ENCODE data around the gene TMCO4. TPM values are rescaled to one million over a fixed set of nuclear protein-coding genes. Genes with fewer than 3 reads are reported as not detected.

TMCO4 gene
- total RNA-seq, 2 donors from 2014 or later: 26.9 to 44.1 TPM

DNA sequence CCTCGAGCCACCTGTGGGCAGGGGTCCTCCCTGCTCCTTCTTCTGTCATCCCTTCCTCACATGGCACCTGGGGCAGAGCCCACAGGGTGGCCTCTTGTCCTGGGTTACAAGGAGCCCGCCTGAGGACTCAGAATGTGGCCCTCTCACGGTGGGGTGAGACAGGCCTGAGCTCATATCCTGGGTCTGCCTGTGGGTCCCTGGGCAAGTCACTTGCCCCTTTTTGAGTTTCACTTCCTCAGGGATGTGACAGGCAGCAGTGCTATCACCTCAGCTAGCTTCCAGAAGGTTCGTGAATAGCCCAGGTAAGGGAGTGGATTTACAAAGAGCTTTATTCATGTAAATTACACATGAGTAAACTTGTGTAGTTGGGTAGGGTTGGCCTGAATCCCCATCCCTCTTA lies 101.5 kb downstream of the TMCO4 start:
- no peak for DNase-seq
- Histone ChIP-seq H3K4me3 (no peak overlapping the region), H3K36me3 (no peaks in the 10 kb centered on the region), H3K27ac (no peak overlapping the region), H3K27me3 (no peaks in the 10 kb centered on the region), H3K9me3 (no peaks in the 10 kb centered on the region), H3K4me1 (no peaks in the 10 kb centered on the region), H3K9ac (ENCODE audit: low read depth in 2 of 2, low read length in 2 of 2) (no peak overlapping the region)
- intact Hi-C loops (cut with DNase I): no loop called here
- TF ChIP-seq, protein P1, sequence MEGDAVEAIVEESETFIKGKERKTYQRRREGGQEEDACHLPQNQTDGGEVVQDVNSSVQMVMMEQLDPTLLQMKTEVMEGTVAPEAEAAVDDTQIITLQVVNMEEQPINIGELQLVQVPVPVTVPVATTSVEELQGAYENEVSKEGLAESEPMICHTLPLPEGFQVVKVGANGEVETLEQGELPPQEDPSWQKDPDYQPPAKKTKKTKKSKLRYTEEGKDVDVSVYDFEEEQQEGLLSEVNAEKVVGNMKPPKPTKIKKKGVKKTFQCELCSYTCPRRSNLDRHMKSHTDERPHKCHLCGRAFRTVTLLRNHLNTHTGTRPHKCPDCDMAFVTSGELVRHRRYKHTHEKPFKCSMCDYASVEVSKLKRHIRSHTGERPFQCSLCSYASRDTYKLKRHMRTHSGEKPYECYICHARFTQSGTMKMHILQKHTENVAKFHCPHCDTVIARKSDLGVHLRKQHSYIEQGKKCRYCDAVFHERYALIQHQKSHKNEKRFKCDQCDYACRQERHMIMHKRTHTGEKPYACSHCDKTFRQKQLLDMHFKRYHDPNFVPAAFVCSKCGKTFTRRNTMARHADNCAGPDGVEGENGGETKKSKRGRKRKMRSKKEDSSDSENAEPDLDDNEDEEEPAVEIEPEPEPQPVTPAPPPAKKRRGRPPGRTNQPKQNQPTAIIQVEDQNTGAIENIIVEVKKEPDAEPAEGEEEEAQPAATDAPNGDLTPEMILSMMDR (IDR thresholded peaks at IDR 0.05): no peak

DNA sequence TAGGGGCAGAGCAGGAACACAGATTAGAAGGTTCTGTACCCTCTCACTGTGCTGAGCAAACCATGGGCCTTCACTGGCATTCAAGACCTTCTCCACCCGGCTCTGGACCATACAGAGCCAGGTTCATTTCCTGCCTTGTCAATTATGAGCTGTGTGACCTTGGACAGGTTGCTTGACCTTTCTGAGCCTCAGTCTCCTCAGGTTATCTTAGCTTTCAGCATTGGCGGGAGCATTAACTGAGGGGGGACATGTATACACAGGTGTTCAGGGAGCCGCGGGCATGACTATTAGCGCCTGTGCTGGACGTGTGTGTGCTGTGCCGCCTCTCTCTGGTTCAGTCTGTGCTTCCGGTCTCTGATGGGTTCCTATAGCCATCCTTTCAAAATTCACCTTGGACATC lies 102.9 kb downstream of the TMCO4 start:
- no peaks in the 10 kb centered on the region for H3K36me3 ChIP-seq
- H3K4me3 ChIP-seq: no peak overlapping the region
- intact Hi-C loops (cut with DNase I): no loop called here
- DNase-seq: no peak
- H3K9ac ChIP-seq (ENCODE audit: low read depth in 2 of 2, low read length in 2 of 2): no peak overlapping the region
- no peaks in the 10 kb centered on the region for H3K27me3 ChIP-seq
- no peak overlapping the region for H3K27ac ChIP-seq
- TF ChIP-seq, protein P1 (IDR thresholded peaks at IDR 0.05): no peak
- H3K4me1 ChIP-seq: no peaks in the 10 kb centered on the region
- H3K9me3 ChIP-seq: no peaks in the 10 kb centered on the region

DNA sequence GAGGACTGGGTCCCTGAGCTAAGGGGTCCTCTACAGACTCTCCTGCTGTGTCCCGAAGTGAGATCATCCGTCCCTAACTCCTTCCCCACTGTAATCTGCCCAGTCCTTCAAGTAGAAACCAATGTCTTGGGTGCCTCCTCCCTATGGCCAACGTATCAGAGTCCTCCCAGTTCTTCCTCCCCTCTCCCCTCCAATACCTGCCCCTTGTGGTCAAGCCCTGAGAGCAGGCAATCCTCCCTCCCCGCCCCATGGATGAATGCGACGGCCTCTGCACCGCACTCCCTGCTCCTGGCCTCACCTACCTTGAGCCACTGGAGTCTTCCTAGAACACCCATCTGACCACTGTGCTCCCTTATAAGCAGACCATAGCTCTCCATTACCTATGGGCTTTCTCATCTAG lies 103.9 kb downstream of the TMCO4 start:
- no peak for DNase-seq
- H3K9ac ChIP-seq (ENCODE audit: low read depth in 2 of 2, low read length in 2 of 2): no peak overlapping the region
- no peaks in the 10 kb centered on the region for H3K27me3 ChIP-seq
- no peak overlapping the region for H3K27ac ChIP-seq
- no peaks in the 10 kb centered on the region for H3K4me1 ChIP-seq
- intact Hi-C loops (cut with DNase I): no loop called here
- TF ChIP-seq, protein P1 (IDR thresholded peaks at IDR 0.05): no peak
- no peaks in the 10 kb centered on the region for H3K36me3 ChIP-seq
- no peak overlapping the region for H3K4me3 ChIP-seq
- H3K9me3 ChIP-seq: no peaks in the 10 kb centered on the region

DNA sequence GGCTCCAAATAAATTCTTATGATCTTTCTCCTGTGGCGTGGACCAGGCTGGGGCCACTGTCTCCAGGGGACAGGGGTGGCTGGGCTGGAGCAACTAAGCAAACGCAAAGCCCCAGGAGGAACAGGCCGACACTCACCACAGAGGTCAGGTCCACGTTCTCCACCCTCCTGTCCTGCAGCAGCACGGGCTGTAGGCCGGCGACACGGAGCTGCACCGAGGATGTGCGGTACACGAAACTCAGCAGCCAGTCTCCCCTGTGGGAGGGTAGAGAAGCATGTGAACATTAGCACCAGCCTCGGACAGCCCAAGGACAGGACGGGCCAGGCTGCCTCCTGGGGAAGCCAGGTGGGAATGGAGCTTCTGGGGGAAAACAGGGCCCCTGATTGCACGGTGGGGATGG lies 105.4 kb downstream of the TMCO4 start:
- TF ChIP-seq, protein P1 (IDR thresholded peaks at IDR 0.05): no peak
- intact Hi-C loops (cut with DNase I): no loop called here
- Histone ChIP-seq H3K4me1 (no peaks in the 10 kb centered on the region), H3K27me3 (no peaks in the 10 kb centered on the region), H3K27ac (no peak overlapping the region), H3K4me3 (no peak overlapping the region), H3K9ac (ENCODE audit: low read depth in 2 of 2, low read length in 2 of 2) (no peak overlapping the region), H3K9me3 (no peaks in the 10 kb centered on the region), H3K36me3 (no peaks in the 10 kb centered on the region)
- DNase-seq: no peak

DNA sequence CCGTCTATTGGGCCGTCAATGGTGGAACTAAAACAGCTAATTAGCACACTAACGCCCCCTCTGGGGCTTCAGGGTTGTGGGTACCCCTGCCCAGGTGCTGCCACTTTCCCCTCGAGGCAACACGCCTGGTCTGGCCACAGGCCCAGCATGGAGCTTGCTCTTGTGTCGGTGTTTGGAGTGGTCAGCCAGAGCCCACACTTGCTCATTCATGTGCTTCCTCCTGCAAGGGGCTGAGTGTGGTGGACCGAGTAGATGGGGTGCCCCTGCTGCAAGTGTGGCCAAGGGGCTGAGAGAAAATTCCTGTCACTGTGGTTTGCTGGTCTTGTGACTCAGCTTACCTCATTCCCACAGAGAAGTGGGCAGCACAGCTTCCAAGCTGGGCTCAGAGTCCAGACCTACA lies 109.4 kb downstream of the TMCO4 start:
- no peak overlapping the region for H3K4me3 ChIP-seq
- DNase-seq: no peak
- H3K27ac ChIP-seq: no peak overlapping the region
- H3K9me3 ChIP-seq: no peaks in the 10 kb centered on the region
- no peaks in the 10 kb centered on the region for H3K36me3 ChIP-seq
- TF ChIP-seq, protein P1 (IDR thresholded peaks at IDR 0.05): no peak
- no peaks in the 10 kb centered on the region for H3K27me3 ChIP-seq
- no peak overlapping the region for H3K9ac ChIP-seq (ENCODE audit: low read depth in 2 of 2, low read length in 2 of 2)
- intact Hi-C loops (cut with DNase I): no loop called here
- no peaks in the 10 kb centered on the region for H3K4me1 ChIP-seq

DNA sequence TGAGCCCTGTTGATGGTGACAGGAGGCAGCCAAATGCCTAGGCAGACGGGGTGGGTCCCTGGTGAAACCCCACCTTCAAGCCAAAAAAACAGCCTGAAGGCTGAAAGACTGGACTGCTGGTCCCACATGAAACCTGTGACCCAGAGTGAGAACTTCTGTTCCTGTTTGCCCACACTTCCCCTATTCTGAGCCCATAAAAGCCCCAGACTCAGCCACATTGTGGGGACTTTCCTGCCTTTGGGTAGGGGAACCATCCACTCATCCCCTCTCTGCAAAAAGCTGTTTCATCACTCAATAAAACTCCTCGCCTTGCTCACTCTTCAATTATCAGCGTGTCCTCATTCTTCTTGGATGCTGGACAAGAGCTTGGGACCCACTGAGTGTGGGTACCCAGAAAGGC lies 109.9 kb downstream of the TMCO4 start:
- DNase-seq: no peak
- Histone ChIP-seq H3K4me1 (no peaks in the 10 kb centered on the region), H3K4me3 (no peak overlapping the region), H3K27me3 (no peaks in the 10 kb centered on the region), H3K9ac (ENCODE audit: low read depth in 2 of 2, low read length in 2 of 2) (no peak overlapping the region), H3K36me3 (no peaks in the 10 kb centered on the region), H3K9me3 (no peaks in the 10 kb centered on the region), H3K27ac (no peak overlapping the region)
- TF ChIP-seq, protein P1 (IDR thresholded peaks at IDR 0.05): no peak
- intact Hi-C loops (cut with DNase I): no loop called here
